ENCODE measurements around the gene PLA2G4B. TPM values are rescaled to one million over a fixed set of nuclear protein-coding genes. Genes with fewer than 3 reads are reported as not detected.

PLA2G4B gene
- total and polyA plus RNA-seq, 2 of the 8 experiments (the other 6 are each of a cell fraction or from before 2014, with no cell fraction given): 4.2 to 9.2 TPM

DNA sequence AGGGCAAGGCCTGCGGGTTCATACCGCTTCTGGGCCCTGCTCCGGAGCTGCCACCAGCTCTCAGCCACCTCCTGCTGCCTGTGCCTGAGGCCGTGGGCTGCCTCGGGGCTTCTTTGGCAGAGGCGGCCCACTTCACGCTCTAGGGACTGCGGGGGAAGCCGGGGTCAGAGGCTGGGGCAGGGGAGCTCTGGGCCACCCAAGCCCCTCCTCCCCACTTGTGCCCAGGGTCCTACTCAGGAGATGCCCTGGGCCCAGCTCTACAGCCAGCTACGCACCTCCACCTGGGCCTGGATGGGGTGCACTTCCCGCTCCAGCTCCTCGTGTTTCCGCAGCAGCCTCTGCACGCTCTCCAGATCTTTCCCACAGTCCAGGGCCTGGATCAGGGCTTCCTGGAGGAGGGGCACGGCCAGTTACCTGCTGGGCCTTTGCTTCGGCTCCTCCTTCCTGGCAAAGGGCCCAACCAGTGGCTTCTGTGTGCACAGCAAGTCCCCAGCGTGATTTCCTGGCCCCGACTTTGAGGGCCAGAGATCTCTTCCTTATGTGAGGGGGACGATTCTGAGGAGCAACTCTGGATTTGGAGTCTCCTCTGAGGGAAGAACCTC, 24.0 kb downstream of the PLA2G4B start:
- H2BK5ac ChIP-seq (ENCODE audit: low read depth, low read length): no peak overlapping the region
- H2BK12ac ChIP-seq (ENCODE audit: low read depth, low read length): no peak overlapping the region
- TF ChIP-seq, protein P1, sequence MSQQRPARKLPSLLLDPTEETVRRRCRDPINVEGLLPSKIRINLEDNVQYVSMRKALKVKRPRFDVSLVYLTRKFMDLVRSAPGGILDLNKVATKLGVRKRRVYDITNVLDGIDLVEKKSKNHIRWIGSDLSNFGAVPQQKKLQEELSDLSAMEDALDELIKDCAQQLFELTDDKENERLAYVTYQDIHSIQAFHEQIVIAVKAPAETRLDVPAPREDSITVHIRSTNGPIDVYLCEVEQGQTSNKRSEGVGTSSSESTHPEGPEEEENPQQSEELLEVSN (IDR thresholded peaks at IDR 0.05): peak; percentile 62
- TF ChIP-seq, protein P2, sequence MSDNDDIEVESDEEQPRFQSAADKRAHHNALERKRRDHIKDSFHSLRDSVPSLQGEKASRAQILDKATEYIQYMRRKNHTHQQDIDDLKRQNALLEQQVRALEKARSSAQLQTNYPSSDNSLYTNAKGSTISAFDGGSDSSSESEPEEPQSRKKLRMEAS (IDR thresholded peaks at IDR 0.05): peak; percentile 52; the same call in 1 of the 2 replicates
- no peak for TF ChIP-seq BCL11A (IDR thresholded peaks at IDR 0.05; ENCODE audit: low read depth in 2 of 2, low read length in 2 of 2)
- no peaks in the 10 kb centered on the region for H3K79me1 ChIP-seq (ENCODE audit: low read depth, low read length)
- H4K20me1 ChIP-seq (replicated peaks in 1 of 2; ENCODE audit: control insufficient read depth in 1 of 2, insufficient read depth in 2 of 2, low read length in 2 of 2): no peaks in the 10 kb centered on the region
- 0 out of 2 replicates have a peak overlapping the region, but pooled peaks have one; percentile 63 for H2AFZ ChIP-seq (ENCODE audit: low read length)
- no peaks in the 10 kb centered on the region for H3K79me2 ChIP-seq (ENCODE audit: control insufficient read depth in 1 of 2, insufficient read depth in 2 of 2, low read length in 2 of 2)
- no peak overlapping the region for H3K4me2 ChIP-seq (ENCODE audit: insufficient read depth in 1 of 2, low read depth in 2 of 2, low read length in 2 of 2)
- H3K4me1 ChIP-seq (replicated peaks in 1 of 4; ENCODE audit: control insufficient read depth in 3 of 4, insufficient read depth in 4 of 4, low read length in 3 of 4): peaks cover 0 to 8% (median 2%) of the 10 kb centered on the region in 4 experiments; a peak in 3 of 7 replicates
- ChIA-PET CTCF (ENCODE audit: partially characterized antibody) (interaction anchor here (0.7 to 5.5 kb wide), 16 partner anchors 10 to 203 kb away, joined by 3 to 49 read pairs (median 4); partner anchors contain the start of gene MAPKBP1), POLR2A (ENCODE audit: partially characterized antibody) (interaction anchor here (1.3 to 3.6 kb wide), 5 partner anchors 11 to 35 kb away, joined by 4 to 22 read pairs (median 5); no protein-coding TSS in a partner anchor)
- H2BK20ac ChIP-seq (ENCODE audit: low read length): 0 out of 2 replicates have a peak overlapping the region, but pooled peaks have one; percentile 3
- no peaks in the 10 kb centered on the region for H3K23me2 ChIP-seq (ENCODE audit: low read depth, low read length)
- FAIRE-seq: no peak
- H3K9me3 ChIP-seq (ENCODE audit: insufficient read depth in 2 of 2, low read depth in 1 of 2, low read length in 1 of 2): no peaks in the 10 kb centered on the region
- no peak overlapping the region for H4K91ac ChIP-seq (replicated peaks; ENCODE audit: insufficient read length, low read length)
- H3K27me3 ChIP-seq (replicated peaks in 1 of 4; ENCODE audit: control insufficient read depth in 3 of 4, extremely low read depth in 1 of 4, insufficient read depth in 3 of 4, low read length in 3 of 4): no peaks in the 10 kb centered on the region; a peak in 2 of 7 replicates
- no peak overlapping the region for H3K56ac ChIP-seq (replicated peaks; ENCODE audit: insufficient read length, low read depth, low read length)
- no peak overlapping the region for H2BK120ac ChIP-seq (replicated peaks; ENCODE audit: low read depth, low read length)
- peak overlapping the region; percentile 53; the same call in 1 of the 2 replicates for H3K18ac ChIP-seq (ENCODE audit: extremely low read depth, low read length)
- H4K5ac ChIP-seq (ENCODE audit: insufficient read length, low read depth, low read length): no peak overlapping the region
- H2BK15ac ChIP-seq (ENCODE audit: low read length): peak overlapping the region; percentile 0; the same call in 1 of the 2 replicates
- H3K23ac ChIP-seq (ENCODE audit: insufficient read length): no peak overlapping the region
- H4K8ac ChIP-seq (ENCODE audit: extremely low read depth, insufficient read depth, low read length): no peak overlapping the region
- H3K9ac ChIP-seq (replicated peaks in 1 of 4; ENCODE audit: extremely low read depth in 1 of 4, low read depth in 3 of 4, low read length in 3 of 4): no peak overlapping the region
- H2AK5ac ChIP-seq (ENCODE audit: low read depth, low read length): no peak overlapping the region
- no peaks in the 10 kb centered on the region for H3K36me3 ChIP-seq (ENCODE audit: control insufficient read depth in 2 of 4, insufficient read depth in 4 of 4, low read length in 3 of 4)
- 83% methylated on average over 17 of the region's 19 CpGs; no CpG with 5 or more reads in 1 of the 2 experiments for WGBS, 2 experiments (ENCODE audit: extremely low coverage in 1 of 2, insufficient coverage in 1 of 2, insufficient read length in 1 of 2, insufficient replicate concordance in 2 of 2, low coverage in 1 of 2, low lambda C conversion rate in 2 of 2, missing lambda C conversion rate in 1 of 2)
- no peak overlapping the region for H3K4ac ChIP-seq (replicated peaks; ENCODE audit: insufficient read length, low read depth, low read length)
- no peak overlapping the region for H3K27ac ChIP-seq (ENCODE audit: low read depth, low read length)
- no peak for DNase-seq (ENCODE audit: low read depth in 1 of 2, low spot score in 2 of 2)
- H3K14ac ChIP-seq (ENCODE audit: insufficient read length): no peak overlapping the region
- no peak overlapping the region for H3K4me3 ChIP-seq (ENCODE audit: extremely low read depth in 1 of 4, insufficient read depth in 2 of 4, low read depth in 3 of 4, low read length in 4 of 4)
